HFF-Myc (cell line): ENCODE data around the gene CYP3A5.
"Not testable (repeated sequence)": the region's sequence is repeated elsewhere in the genome, so short reads cannot be mapped to it uniquely, and the experiment has no call there.

ENCODE experiments used
- DNase-seq: peaks from one replicate; pipeline ENCODE4 v3.0.0-alpha.2; 2011; ENCODE audit warnings: low read depth; ENCODE audit errors: extremely low read depth
- H3K4me3 ChIP-seq: replicated peaks from 2 replicates; pipeline ENCODE4 v1.5.1; 2011; ENCODE audit warnings: low read depth, mild to moderate bottlenecking, control low read depth, low read length
- TF ChIP-seq, protein P1 (sequence below): IDR thresholded peaks from 2 replicates; pipeline ENCODE4 v1.5.1; 2012; ENCODE audit warnings: mild to moderate bottlenecking, low read depth, low read length, control low read depth; ENCODE audit errors: missing control alignments

The CYP3A5 gene

DNA sequence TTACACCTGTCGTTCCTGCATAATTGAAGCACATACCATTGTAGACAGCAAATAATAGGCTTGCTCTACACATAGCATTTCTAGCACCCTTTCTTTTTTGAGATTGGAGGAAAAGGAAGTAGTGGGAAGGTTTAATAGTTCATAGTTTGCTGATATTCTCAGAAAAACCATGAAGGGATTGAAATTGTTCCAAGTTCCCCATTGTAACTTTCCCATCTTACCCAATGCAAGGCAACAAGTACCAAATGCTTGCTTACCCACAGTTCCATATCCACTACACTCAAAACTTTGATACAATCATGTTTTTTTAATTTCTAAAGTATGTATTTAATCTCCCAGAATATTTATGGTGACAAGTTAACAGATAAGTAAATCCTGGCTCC is 13.8 kb downstream of the CYP3A5 start:
- H3K4me3 ChIP-seq = no peak overlapping the region
- DNase-seq = no peak
- TF ChIP-seq, protein P1, sequence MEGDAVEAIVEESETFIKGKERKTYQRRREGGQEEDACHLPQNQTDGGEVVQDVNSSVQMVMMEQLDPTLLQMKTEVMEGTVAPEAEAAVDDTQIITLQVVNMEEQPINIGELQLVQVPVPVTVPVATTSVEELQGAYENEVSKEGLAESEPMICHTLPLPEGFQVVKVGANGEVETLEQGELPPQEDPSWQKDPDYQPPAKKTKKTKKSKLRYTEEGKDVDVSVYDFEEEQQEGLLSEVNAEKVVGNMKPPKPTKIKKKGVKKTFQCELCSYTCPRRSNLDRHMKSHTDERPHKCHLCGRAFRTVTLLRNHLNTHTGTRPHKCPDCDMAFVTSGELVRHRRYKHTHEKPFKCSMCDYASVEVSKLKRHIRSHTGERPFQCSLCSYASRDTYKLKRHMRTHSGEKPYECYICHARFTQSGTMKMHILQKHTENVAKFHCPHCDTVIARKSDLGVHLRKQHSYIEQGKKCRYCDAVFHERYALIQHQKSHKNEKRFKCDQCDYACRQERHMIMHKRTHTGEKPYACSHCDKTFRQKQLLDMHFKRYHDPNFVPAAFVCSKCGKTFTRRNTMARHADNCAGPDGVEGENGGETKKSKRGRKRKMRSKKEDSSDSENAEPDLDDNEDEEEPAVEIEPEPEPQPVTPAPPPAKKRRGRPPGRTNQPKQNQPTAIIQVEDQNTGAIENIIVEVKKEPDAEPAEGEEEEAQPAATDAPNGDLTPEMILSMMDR = no peak

DNA sequence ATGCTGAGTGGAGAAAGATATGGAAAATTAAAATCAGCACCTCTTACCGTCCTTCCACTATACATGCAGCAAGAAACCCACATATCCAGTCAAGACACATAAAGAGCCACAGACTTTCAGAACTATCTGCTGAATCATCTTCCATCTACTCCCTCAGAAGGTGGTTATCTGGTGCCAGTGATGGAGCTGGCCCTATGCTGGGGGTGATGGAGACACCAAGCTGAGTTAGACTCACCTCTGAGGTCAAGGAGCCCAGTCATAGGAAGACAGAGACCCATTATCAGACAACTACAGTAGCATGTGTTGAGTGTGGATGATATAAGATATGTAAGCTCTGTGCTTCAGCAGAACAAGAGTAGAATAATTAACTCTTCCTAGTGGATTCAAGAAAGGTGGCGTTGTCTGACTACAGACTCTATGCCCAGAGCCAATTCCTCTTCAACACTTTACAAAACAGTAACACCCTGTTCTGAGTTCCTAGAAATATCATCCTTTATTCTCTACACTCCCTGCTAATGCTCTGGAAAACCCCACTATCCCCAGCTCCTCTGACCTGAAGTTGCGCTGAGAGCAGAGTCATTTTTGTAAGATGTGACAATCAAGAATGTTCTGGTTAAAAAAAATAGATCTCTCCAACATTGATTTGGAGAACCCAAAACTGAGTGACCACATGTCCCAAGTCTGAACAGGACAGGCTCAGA is 14.3 kb downstream of the CYP3A5 start:
- no peak overlapping the region for H3K4me3 ChIP-seq
- DNase-seq = no peak
- TF ChIP-seq, protein P1 = no peak

DNA sequence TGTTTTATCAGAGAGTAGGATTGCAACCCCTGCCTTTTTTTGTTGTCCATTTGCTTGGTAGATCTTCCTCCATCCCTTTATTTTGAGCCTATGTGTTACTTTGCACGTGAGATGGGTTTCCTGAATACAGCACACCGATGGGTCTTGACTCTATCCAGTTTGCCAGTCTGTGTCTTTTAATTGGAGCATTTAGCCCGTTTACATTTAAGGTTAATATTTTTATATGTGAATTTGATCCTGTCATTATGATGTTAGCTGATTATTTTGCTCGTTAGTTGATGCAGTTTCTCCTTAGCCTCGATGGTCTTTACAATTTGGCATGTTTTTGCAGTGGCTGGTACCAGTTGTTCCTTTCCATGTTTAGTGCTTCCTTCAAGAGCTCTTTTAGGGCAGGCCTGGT is 21.9 kb downstream of the CYP3A5 start:
- not testable (repeated sequence) for H3K4me3 ChIP-seq, DNase-seq

DNA sequence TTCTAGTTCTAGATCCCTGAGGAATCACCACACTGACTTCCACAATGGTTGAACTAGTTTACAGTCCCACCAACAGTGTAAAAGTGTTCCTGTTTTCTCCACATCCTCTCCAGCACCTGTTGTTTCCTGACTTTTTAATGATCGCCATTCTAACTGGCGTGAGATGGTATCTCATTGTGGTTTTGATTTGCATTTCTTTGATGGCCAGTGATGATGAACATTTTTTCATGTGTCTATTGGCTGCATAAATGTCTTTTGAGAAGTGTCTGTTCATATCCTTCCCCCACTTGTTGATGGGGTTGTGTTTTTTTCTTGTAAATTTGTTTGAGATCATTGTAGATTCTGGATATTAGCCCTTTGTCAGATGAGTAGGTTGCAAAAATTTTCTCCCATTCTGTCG is 25.2 kb downstream of the CYP3A5 start:
- not testable (repeated sequence) for DNase-seq, H3K4me3 ChIP-seq

DNA sequence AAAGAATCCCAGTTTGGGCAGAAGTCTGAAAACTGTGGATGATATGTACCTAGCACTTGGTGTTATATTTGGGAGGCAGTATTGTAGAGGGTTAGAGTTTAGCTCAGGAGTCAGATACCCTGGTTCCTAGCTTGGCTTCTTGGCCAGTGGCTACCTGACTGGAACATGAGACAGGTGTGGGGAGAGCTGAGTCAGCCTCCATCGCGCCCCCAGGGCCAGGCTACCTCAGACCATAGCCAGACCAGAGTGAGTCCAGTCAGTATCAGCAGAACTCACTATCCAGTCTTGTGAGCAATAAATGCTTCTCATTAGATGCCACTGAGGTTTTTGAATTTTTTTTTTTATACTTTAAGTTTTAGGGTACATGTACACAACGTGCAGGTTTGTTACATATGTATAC is 26.0 kb downstream of the CYP3A5 start:
- H3K4me3 ChIP-seq = no peak overlapping the region
- no peak for DNase-seq
- TF ChIP-seq, protein P1 = no peak

DNA sequence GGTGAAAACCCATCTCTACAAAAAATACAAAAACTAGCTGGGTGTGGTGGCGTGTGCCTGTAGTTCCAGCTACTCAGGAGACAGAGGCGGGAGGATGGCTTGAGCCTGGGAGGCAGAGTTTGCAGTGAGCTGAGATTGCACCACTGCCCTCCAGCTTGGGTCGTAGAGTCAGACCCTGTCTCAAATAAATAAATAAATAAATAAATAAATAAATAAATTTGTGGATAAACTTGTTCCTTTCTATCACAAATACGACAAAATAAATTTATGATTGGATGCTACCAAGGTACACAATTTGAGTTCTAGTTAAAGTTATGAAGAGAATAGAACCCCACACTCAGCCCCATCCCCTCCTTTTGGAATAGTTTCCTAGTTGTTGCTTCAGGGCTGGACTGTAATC is 26.5 kb downstream of the CYP3A5 start:
- not testable (repeated sequence) for DNase-seq, H3K4me3 ChIP-seq

DNA sequence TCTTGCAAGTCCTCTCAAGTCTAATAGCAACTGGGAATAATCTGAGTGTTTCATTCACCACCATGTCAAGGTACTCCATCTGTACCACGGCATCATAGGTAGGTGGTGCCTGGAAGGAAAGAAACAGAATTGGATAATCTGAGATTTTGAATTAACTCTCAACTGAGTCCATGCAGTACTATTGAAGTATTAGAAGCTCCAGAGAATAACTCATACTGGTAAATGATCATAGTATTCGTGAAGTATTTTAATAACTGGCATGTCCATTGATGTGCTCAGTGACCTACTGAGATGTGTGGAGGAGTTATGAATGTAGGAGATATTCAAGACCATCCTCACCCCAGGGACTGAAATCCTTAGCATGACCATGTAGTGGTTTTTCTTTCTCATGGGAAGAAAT is 27.1 kb downstream of the CYP3A5 start:
- no peak for DNase-seq
- TF ChIP-seq, protein P1 = no peak
- no peak overlapping the region for H3K4me3 ChIP-seq

DNA sequence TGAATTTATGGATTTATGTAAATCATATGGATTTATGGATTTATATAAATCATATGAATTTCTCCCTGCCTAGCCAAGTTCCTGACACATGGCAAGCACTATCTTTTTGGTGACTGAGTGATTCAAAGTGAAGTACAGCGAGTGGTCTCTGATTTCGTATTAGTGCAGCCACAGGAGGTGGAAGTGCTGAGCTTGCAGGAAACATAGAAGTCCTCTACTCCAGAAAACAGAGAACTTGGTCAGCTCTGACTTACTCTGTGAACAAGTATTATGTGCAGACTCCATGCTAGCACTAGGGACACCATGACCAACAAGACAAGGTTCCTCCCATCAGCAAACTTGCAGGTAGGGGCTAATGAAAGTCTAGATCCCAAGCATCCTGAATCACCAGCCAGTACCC is 28.5 kb downstream of the CYP3A5 start:
- TF ChIP-seq, protein P1 = no peak
- DNase-seq = no peak
- no peak overlapping the region for H3K4me3 ChIP-seq
